GM12892 (cell line): ENCODE data around the gene PRSS53.

Experiments used
- DNase-seq: peaks from one replicate; pipeline ENCODE4 v3.0.0; 2011; ENCODE audit not compliant: insufficient read length
- FAIRE-seq: peaks from 2 replicates; lab custom pipeline; 2011; peaks lifted over from hg19 to GRCh38; lab: Jason Lieb, UNC
- POLR2A ChIP-seq: IDR thresholded peaks from 2 replicates; pipeline ENCODE4 v1.6.1; 2011; ENCODE audit warnings: low read depth, low read length, control low read depth
- POLR2AphosphoS5 ChIP-seq: IDR thresholded peaks from 2 replicates; pipeline ENCODE4 v1.6.1; 2011; ENCODE audit warnings: low read depth, low read length, control low read depth
- TAF1 ChIP-seq: IDR thresholded peaks from 2 replicates; pipeline ENCODE4 v1.6.1; 2011; ENCODE audit warnings: low read depth, mild to moderate bottlenecking, control low read depth, low read length, borderline replicate concordance

The PRSS53 gene

GRCh38 chr16:31130899-31131298 is 42.2 kb upstream of the PRSS53 start:
- FAIRE-seq = no peak
- TF ChIP-seq POLR2AphosphoS5 (no peak), POLR2A (no peak), TAF1 (no peak)
- no peak for DNase-seq

GRCh38 chr16:31130336-31130891 is 41.7 kb upstream of the PRSS53 start:
- no peak for TF ChIP-seq TAF1
- TF ChIP-seq POLR2AphosphoS5 = no peak
- TF ChIP-seq POLR2A = no peak
- FAIRE-seq = no peak
- no peak for DNase-seq

- FAIRE-seq = no peak
- TF ChIP-seq POLR2AphosphoS5 (no peak), TAF1 (no peak)
- no peak for DNase-seq
Observed at GRCh38 chr16:31129568-31130335, 41.0 kb upstream of the PRSS53 start.

DNA sequence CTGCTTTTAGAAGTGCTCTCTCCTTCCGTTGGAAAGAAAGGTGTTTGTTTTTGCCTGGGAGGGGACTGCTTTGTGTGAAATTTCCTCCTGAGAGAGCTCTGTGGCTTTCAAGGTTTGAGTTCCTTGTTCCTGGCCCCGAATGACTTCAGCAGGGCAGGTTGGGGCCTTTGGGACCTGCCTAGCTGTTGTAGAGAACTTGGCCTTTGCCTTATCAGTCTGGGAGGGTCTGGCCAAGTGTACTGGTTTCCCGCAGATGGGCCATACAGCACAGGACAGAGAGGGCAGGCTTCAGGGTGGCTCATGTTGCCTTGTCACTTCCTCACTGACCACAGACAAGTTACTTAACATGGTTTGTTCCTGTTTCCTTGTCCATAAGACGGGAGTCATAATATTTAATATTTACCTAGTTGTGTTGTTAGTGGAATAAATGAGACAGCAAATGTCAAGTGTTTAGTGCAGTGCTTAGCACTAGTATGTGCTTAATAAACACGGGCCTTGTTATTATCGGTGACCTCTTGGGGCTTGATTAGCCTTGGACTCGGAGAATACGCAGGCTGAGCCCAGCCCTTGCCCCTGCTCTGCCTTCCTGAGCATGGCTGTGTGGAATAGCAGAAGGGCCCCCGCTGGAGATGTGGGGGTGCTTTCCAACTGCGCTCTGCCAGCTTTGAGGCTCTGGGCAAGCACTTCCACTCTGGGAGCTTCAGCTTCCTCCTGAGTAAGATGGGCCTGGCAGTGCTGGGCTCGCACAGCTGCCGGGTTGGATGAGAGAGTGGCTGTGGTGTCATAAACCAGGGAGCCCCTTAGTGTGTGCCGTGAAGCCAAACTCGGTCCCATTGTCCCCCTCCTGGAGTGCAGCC is 40.2 kb upstream of the PRSS53 start:
- no peak for FAIRE-seq
- no peak for DNase-seq
- TF ChIP-seq POLR2AphosphoS5 = no peak
- TF ChIP-seq POLR2A = no peak
- TF ChIP-seq TAF1 = no peak

DNA sequence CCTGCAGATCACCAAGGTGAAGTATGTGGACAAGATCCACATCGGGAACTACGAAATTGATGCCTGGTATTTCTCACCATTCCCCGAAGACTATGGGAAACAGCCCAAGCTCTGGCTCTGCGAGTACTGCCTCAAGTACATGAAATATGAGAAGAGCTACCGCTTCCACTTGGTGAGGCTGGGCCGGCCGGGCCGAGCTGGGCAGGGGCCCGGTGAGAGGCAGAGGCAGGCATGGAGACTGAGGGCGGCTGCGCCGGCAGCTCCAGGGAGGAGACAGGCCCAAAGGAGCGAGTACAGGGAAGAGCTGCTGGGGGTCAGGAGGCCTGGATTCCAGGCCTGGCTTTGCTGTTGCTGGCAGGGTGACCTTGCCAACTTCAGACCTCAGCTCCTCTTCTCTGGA is 38.4 kb upstream of the PRSS53 start:
- no peak for TF ChIP-seq POLR2AphosphoS5
- TF ChIP-seq TAF1 = no peak
- DNase-seq = no peak
- no peak for FAIRE-seq

DNA sequence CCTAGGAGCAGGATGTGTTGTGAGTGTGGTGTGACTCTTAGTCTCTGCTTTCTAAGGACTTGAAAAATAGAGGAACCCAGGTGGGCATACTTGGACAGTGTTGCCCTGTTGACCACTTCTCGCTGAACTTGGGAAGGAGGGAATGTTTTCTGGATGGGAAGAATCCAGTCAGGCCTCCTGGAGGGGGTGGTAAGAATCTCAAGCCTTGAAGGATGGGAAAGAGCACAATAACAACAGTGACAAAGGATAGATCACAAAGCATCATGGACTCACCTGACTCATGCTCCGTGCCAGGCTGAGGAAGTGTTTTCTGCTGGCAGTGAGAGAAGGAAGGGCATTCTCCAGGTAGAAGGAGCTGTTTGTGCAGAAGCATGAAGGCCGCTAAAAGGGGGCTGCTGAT is 37.1 kb upstream of the PRSS53 start:
- no peak for DNase-seq
- FAIRE-seq = no peak
- no peak for TF ChIP-seq TAF1

DNA sequence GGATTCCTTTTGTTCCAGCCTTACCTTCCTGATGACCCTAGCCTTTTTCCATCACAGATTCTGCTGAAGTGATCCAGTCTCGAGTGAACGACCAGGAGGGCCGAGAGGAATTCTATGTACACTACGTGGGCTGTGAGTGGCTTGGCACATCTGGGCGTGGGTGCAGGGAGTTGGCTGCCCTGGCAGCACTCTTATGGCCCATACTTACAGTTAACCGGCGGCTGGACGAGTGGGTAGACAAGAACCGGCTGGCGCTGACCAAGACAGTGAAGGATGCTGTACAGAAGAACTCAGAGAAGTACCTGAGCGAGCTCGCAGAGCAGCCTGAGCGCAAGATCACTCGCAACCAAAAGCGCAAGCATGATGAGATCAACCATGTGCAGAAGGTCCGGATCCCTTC is 31.4 kb upstream of the PRSS53 start:
- DNase-seq (no peak), FAIRE-seq (no peak)
- no peak for TF ChIP-seq POLR2A
- no peak for TF ChIP-seq POLR2AphosphoS5
- TF ChIP-seq TAF1 = no peak

DNA sequence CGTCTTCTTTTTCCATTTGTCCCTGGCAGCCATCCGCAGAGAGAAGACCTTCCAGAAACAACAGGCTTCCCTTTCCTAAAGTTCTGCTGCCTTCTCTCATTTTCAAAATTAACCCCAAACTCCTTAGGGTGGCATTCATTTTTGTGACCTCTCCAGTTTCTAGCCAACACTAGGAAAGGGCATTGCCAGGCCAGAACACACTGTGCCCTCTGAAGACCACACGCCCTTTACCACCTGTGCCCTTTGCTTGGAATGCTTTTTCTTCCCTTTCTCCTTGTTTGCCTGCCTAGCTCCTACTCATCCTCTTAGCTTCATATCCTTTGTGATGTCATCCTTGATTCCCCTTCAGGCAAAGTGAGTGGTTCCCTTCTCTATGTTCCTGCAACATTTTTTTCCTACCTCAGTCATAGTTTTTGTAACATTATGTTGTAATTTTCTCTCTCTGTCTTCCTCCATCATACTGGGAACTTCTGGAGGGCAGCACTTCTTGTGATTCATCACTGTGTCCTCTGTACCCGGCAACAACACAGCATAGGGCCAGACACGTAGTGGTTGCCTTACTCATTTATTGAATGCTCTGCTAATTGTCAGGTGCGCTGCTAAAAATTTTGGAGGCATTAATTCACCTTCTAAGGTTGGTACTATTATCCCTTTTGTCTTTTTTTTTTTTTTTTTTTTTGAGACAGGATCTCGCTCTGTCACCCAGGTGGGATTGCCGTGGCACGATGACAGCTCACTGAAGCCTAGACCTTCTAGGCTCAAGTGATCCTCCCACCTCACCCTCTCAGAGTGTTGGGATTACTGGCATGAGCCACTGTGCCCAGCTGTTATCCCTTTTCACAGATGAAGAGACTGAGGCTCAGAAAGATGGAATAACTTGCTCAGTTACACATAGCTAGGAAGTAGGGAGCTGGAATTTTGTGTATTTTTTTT is 29.7 kb upstream of the PRSS53 start:
- DNase-seq (no peak), FAIRE-seq (no peak)
- TF ChIP-seq POLR2A (no peak), POLR2AphosphoS5 (no peak), TAF1 (no peak)

GRCh38 chr16:31117384-31118222 is 28.9 kb upstream of the PRSS53 start, which contains the start of gene KAT8:
Gene KAT8 (plus strand): TSS chr16:31117664. CDS start chr16:31117682, 18 bp downstream.
- TF ChIP-seq TAF1 = 0 out of 2 replicates have a peak, but pooled peaks have one; percentile 70
- peak; percentile 92 for TF ChIP-seq POLR2A
- TF ChIP-seq POLR2AphosphoS5 = peak; percentile 83
- DNase-seq (peak; percentile 97), FAIRE-seq (peak; percentile 97)

DNA sequence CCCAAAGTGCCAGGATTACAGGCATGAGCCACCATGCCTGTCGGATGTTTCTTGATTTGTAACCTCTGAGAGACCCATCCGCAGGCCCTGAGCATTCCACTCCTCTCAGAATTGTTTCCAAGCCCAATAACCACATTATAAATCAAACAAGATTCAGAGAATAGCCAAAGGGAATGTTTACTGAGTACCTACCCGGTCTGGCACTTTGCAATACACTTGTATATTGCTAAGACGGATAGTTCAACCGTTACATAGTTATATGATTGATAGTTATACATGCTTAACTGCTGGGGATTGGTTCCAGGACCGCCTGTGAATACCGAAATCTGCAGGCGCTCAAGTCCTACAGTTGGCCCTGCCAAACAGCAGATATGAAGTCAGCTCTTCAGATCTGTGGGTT is 25.7 kb upstream of the PRSS53 start:
- no peak for FAIRE-seq
- DNase-seq = no peak
- TF ChIP-seq TAF1 (no peak), POLR2AphosphoS5 (no peak), POLR2A (no peak)
